Breast epithelium (tissue), 3 donors: ENCODE measurements around the gene P4HA1.
"Not testable (repeated sequence)": the region's sequence is repeated elsewhere in the genome, so short reads cannot be mapped to it uniquely, and the experiment has no call there.

ENCODE experiments used
- CTCF ChIP-seq, 3 donors: fragments of 450-650 bp; IDR thresholded peaks; one replicate each; pipeline ENCODE4 v1.5.1; 2016 to 2017; ENCODE audit warnings: antibody characterized with exemption in 3 of 3, mild to moderate bottlenecking in 3 of 3, moderate library complexity in 3 of 3
- POLR2A ChIP-seq: fragments of 450-650 bp; IDR thresholded peaks from one replicate; pipeline ENCODE4 v1.6.1; 2016; ENCODE audit warnings: antibody characterized with exemption, mild to moderate bottlenecking, moderate library complexity
- POLR2AphosphoS5 ChIP-seq, 3 donors: sonication (generic); formaldehyde crosslinking; IDR thresholded peaks; one replicate each; pipeline ENCODE4 v1.6.1; 2017; ENCODE audit warnings: antibody characterized with exemption in 3 of 3

- TF ChIP-seq POLR2A; CTCF (IDR thresholded peaks at IDR 0.05); POLR2AphosphoS5 (IDR thresholded peaks at IDR 0.05): not testable (repeated sequence)
These were observed 15.4 kb upstream of the P4HA1 start for GRCh38 chr10:73112032-73112431.
